Inflammatory macrophage (primary cell): ENCODE measurements around the gene ALG11.
A peak's percentile ranks its signal among the peaks of the same experiment; 100 is the strongest.
"Not testable (repeated sequence)": the region's sequence is repeated elsewhere in the genome, so short reads cannot be mapped to it uniquely, and the experiment has no call there.

Experiments used
- DNase-seq, 2 donors: peaks; one replicate each; pipeline ENCODE4 v3.0.0-alpha.2; 2020 to 2022

The ALG11 gene

DNA sequence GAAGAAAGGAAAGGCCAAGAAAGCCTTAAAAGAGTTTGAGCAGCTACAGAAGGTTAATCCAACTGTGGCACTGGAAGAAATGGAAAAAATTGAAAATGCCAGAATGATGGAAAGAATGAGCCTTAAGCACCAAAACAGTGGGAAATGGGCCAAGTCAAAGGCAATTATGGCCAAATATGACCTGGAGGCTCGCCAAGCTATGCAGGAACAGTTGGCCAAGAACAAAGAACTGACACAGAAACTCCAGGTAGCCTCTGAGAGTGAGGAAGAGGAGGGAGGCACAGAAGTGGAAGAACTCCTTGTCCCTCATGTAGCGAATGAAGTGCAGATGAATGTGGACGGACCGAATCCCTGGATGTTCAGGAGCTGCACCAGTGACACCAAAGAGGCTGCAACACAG is 17.4 kb downstream of the ALG11 start:
- DNase-seq, result no peak

DNA sequence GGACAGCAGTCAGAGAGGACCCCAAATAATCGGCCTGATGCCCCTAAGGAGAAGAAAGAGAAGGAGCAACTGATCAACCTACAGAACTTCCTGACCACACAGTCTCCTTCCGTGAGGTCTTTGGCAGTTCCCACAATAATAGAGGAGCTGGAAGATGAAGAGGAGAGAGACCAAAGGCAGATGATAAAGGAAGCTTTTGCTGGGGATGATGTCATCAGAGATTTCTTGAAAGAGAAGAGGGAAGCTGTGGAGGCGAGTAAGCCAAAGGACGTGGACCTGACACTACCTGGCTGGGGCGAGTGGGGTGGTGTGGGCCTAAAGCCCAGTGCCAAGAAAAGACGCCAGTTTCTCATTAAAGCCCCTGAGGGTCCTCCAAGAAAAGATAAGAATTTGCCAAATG is 18.2 kb downstream of the ALG11 start:
- DNase-seq, result not testable (repeated sequence)

DNA sequence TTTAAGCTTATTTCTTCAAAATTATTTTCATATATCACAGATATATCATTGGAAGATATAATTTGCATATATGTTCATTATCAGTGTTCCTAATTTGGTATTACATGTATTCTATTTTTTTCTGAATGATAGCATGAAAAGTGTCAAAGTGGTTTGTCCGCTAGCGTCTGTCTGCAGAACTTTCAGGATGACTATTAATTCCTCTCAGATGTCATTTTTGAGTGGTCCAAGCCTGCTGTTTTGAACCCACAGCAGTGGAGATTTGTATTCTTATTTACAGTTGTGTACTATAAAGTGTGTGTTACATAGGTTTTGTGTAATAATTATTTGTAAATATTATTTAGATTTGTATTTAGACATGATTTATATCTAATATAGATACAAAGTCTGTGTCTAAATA is 20.8 kb downstream of the ALG11 start:
- DNase-seq, result no peak

DNA sequence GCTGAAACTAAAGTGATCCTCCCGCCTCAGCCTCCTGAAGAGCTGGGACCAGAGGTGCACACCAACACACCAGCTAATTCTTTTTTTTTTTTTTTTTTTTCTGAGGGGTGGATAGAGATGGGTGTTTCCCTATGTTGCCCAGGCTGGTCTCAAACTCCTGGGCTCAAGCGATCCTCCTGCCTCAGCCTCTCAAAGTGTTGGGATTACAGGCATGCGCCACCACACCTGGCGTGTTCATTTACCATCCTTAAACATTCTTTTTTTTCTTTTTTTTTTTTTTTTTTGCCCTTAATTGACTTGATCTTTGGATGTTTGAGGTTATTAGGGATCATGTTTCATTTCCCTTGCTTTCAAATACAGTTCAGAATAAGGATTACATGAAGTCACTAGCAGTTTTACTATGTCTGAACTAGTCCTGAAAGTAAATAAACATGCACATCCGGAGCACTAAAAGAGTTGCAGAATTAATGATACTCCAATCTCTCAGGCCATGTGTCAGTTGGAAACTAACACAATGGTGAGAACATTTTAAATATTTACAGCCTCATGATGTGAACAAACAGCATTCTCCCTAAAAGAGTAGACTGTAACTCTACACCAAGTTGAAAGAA is 22.5 kb downstream of the ALG11 start:
- no peak for DNase-seq

DNA sequence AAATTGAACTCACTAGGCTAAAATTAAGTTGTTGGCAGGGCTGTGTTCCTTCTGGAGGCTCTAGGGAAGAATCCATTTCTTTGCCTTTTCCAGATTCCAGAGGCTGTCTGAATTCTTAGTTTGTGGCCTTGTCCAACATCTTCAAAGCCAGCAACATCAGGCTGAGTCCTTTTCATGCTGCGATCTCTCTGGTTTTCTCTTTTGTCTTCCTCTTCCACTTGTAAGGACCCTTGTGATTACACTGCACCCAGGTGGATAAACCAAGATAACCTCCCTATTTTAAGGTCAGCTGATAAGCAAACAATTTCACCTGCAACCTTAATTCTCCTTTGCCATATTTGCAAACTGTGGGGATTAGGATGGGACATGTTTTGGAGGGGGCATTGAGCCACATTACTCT is 23.8 kb downstream of the ALG11 start:
- no peak for DNase-seq

DNA sequence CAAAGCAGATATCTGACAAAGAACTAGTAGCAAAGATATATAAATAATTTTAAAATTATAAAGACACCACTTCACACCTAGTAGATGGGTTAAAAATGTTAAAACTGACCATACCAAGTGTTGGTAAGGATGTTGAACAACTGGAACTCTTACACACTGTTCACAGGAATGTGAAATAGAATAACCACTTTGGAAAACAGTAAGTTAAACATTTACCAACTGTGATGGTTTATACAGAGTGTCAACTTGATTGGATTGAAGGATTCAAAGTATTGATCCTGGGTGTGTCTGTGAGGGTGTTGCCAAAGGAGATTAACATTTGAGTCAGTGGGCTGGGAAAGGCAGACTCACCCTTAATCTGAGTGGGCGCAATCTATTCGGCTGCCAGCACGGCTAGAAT is 31.5 kb downstream of the ALG11 start:
- DNase-seq, result no peak

DNA sequence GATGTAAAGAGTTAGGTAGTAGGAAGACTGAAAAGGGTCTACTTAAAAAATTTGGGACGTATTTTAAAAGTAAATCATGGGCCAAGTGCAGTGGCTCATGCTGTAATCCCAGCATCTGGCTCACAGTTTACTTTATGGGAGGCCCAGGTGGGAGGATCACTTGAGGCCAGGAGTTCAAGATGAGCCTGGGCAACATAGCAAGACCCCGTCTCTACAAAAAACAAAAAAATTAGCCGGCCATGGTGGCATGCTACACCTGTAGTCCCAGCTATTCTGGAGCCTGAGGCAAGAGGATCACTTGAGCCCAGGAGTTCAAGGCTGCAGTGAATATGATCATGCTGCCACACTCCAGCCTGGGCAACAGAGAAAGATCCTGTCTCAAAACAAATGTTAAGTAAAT is 35.3 kb downstream of the ALG11 start:
- DNase-seq, result no peak

DNA sequence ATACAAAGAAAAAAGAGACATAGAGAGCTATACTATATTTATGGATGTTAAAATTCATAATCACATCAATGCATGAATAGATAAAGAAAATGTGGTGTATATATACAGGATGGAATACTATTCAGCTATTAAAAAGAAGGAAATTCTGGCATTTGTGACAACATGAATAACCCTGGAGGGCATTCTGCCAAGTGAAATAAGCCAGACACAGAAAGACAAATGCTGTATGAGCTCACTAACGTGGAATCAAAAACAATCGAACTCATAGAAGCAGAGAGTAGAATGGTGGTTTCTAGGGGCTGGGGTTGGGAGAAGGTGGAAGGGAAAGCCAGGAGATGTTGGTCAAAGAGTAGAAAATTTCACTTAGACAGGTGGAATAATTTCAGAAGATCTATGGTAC is 36.3 kb downstream of the ALG11 start:
- no peak for DNase-seq

DNA sequence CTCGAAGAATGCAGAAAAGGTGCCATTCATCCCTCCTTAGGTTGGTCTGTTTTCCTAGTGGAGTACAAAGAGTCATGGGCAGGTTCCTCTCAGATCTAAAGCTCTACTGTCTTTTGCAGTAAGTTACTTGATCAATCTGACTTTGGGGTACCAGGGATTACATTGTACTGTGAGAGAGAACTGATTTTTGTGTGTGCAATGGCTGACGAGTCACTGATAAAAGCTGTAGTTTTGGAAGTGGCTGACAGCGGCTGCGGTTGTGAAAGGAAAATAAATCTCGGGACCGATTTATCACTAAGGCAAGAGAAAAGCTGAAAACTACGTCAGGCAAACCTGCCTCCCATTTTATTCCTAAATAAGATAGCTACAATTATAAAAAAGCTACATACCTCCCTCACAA is 39.2 kb downstream of the ALG11 start:
- no peak for DNase-seq

DNA sequence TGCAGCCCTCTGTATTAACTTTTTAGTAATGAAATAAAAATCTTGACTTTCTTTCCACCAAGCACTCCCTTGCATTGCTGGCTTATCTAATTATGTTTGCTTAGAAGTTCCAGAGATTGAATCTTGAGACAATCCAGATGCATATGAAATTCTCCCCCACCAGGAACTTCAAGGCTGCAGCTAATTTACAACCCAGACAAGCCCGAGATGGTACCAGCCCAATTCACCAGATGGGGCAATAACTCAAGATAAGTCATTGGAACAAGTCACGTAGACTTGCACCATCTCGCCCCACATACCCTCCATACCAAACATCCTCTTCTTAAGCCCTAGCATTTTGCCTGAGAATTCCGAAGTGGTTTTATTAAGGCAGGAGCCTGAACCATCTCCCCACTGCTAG is 41.3 kb downstream of the ALG11 start:
- no peak for DNase-seq

DNA sequence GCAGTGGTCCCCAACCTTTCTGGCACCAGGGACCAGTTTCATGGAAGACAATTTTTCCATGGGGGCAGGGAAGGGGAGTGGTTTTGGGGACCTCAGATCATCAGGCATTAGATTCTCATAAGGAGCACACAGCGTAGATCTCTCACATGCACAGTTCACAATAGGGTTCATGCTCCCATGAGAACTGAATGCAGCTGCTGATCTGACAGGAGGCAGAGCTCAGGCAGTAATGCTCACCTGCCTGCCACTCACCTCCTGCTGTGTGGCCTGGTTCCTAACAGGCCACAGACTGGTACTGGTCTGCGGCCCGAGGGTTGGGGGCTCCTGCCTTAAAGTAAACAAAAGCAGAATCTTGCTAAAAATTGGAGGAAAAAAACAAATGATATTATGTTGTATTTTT is 48.9 kb downstream of the ALG11 start:
- not testable (repeated sequence) for DNase-seq

DNA sequence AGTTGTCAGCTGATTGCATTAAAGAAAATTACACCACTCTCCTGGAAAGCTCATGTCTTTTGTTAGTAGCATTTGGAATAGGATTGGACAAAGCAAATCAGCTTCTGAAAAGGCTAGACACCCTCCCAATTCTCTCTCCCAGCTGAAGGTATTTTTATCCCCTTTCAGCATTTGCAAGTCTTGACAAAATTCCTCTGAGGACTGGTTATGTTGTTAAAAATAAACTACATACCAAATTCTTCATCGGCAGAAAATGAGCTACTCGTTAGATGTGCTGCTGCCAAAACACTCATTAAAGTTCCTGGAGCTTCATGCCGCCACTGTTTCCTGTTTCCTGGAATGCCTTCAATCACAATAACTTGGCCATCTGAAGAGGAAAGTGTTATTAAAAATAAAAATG is 49.4 kb downstream of the ALG11 start:
- DNase-seq, result no peak

DNA sequence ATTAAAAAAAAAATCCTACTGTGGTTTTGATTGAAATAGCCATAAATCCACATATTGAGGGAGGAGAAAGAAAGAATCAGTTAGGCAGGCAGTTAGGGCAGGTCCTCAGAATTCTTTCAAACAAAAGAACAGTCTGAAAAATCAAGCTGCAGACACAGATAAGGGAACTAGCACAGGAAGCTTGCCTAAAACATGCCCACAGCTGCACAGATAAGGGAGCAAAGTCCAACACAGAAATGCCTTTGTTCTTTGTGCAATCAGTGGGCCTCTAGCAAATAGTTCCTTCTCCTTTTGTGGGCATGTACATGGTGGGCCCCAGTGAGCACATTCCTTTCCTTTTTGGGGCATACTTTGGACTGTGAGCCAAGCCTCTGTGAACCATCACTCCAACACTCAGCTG is 55.0 kb downstream of the ALG11 start:
- no peak for DNase-seq

DNA sequence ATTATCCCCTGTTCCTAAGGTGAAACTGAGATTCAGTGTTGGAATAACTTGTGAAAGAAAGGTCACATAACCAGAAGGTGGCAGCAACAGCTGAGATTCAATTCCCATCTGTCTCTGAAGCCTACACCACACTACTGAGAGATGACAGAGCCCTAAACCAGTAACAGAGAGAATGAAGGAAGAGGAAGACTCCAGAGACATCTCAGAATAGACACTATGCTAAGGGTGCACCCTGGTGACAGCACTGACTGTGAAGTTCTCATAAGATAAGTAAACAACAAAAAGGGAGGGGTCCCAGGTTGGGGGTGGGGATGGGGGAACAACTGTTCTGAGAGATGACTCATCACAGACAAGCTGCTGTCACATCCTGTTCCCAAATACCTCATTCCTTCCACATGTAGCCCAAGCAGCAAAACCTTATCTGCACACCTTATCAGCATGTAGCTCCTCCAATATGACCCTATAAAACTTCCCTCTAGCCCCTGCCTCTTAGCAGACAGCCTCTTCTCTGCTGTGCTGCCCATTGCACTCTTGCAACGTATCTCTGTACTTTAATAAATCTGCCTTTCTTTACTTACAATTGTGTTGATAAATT is 58.8 kb downstream of the ALG11 start:
- peak in 1 of 2 donors; percentile 23 for DNase-seq
